K562 (cell line): Measurements from ENCODE around the gene INPP5E. TPM values are rescaled to one million over a fixed set of nuclear protein-coding genes. Genes with fewer than 3 reads are reported as not detected.

Experiments
- BMI1 ChIP-seq: fragments of 150-350 bp; IDR thresholded peaks from 2 replicates; pipeline ENCODE4 v1.6.1; 2014; ENCODE audit warnings: low read length
- CHD4 ChIP-seq: fragments of 200-600 bp; sonication (generic); IDR thresholded peaks from 3 replicates; pipeline ENCODE4 v1.6.1; 2012; ENCODE audit warnings: low read depth, mild to moderate bottlenecking, mixed read lengths, low read length, inconsistent platforms; ENCODE audit not compliant: insufficient read depth, insufficient replicate concordance, poor library complexity, severe bottlenecking
- HOXB6 ChIP-seq: fragments of 250-450 bp; sonication (Bioruptor Pico); IDR thresholded peaks from 2 replicates; pipeline ENCODE4 v1.5.1; 2022; ENCODE audit warnings: mild to moderate bottlenecking, borderline replicate concordance
- PCBP1 ChIP-seq: fragments of 200-400 bp; formaldehyde crosslinking; IDR thresholded peaks from 2 replicates; pipeline ENCODE4 v1.6.1; 2018; ENCODE audit warnings: mild to moderate bottlenecking, low read depth, low read length; ENCODE audit not compliant: poor library complexity, severe bottlenecking
- RNF2 ChIP-seq: sonication (generic); IDR thresholded peaks from 2 replicates; pipeline ENCODE4 v1.6.1; 2016
- TBP ChIP-seq: optimal IDR thresholded peaks from 2 replicates; pipeline ENCODE3; 2011; ENCODE audit warnings: low read depth, low read length, improper control_type of control experiment
- ZNF23 ChIP-seq: fragments of 250-450 bp; sonication (Bioruptor Pico); IDR thresholded peaks from 2 replicates; pipeline ENCODE4 v1.4.0; 2020; ENCODE audit warnings: mild to moderate bottlenecking
- ZNF347 ChIP-seq: fragments of 450-650 bp; formaldehyde crosslinking; IDR thresholded peaks from 2 replicates; pipeline ENCODE4 v1.4.0; 2020; ENCODE audit warnings: low read depth, mild to moderate bottlenecking, moderate library complexity
- ZNF780A ChIP-seq: fragments of 250-450 bp; sonication (Bioruptor Pico); IDR thresholded peaks from 2 replicates; pipeline ENCODE4 v1.5.0; 2021; ENCODE audit warnings: mild to moderate bottlenecking
- polyA plus RNA-seq, 8 experiments: library from polyadenylated mRNA; depleted of rRNA in 4 of 8; stranded (reverse) in 5 of 8; unstranded in 3 of 8; fragments of >200 nt; fragmentation: Nextera tagmentation in 2 of 8; fragmentation: Illumina TruSeq in 1 of 8; extraction: Ambion mirVana in 2 of 8; extraction: Trizol in 1 of 8; gene quantifications; 2 replicates each; pipeline versions ENCODE4 v1.2.1 to v1.2.3, GENCODE V29; 2011 to 2014; ENCODE audit warnings: inconsistent platforms in 1 of 8, missing spikeins in 1 of 8
- total RNA-seq, 7 experiments: library from RNA; depleted of rRNA in 6 of 7; stranded (reverse); fragments of >200 nt in 6 of 7; fragmentation: Illumina TruSeq in 2 of 7; extraction: Trizol in 2 of 7; gene quantifications; 2 replicates each; pipeline versions ENCODE4 v1.2.1 to v1.2.3, GENCODE V29; 2011 to 2021; ENCODE audit warnings: low replicate concordance in 1 of 7
- TF ChIP-seq, protein P1 (sequence below): fragments of 450-650 bp; IDR thresholded peaks from 2 replicates; pipeline ENCODE4 v1.6.1; 2016; ENCODE audit warnings: mild to moderate bottlenecking, moderate library complexity
- TF ChIP-seq, protein P2 (sequence below): sonication (generic); formaldehyde crosslinking; IDR thresholded peaks from 2 replicates; pipeline ENCODE4 v1.8.0; 2022; ENCODE audit warnings: missing genetic modification reagents, mild to moderate bottlenecking, borderline replicate concordance

Gene INPP5E
- total and polyA plus RNA-seq, 9 of the 15 experiments (the other 6 are each of a cell fraction or from before 2014, with no cell fraction given): 0.38 to 17.4 (median 4.9) TPM

DNA sequence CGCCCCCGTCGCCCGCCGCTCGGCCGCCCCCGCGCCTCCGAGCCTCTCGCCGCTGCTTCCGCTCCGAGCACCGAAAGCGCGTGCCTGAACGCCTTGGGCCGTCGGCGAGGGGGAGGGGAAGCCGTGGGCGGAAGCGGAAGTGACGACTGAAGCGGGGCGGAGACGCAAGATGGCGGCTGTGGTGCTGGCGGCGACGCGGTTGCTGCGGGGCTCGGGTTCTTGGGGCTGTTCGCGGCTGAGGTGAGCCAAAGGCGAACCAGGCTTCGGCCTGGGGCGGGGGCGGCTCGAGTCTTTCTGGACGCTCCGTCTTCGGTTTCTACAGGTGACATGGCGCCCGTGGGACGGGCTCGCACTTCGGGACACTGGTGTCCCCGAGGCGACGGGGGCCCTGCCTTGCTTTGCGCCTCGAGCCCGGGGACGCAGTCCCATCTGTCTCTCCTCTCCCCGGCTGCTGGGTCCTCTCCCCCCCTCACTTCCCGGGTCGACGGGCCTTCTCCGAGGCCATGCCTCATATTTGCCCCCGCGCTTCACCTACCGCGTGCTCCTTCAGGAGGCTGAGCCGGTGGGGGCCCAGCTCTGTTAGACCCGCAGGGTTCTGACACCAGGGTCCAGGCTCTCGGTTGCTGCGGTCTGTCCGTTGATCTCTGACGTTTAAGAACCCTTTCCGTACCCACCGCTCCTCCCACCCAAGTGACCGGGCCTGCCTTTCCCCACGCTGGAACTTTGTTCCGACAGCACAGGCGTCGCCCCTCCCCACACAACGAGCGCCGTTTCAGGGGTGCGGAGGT is 29.0 kb downstream of the INPP5E start, which contains the start of the genes ENTR1 and PMPCA (continued):
- TF ChIP-seq, protein P1, sequence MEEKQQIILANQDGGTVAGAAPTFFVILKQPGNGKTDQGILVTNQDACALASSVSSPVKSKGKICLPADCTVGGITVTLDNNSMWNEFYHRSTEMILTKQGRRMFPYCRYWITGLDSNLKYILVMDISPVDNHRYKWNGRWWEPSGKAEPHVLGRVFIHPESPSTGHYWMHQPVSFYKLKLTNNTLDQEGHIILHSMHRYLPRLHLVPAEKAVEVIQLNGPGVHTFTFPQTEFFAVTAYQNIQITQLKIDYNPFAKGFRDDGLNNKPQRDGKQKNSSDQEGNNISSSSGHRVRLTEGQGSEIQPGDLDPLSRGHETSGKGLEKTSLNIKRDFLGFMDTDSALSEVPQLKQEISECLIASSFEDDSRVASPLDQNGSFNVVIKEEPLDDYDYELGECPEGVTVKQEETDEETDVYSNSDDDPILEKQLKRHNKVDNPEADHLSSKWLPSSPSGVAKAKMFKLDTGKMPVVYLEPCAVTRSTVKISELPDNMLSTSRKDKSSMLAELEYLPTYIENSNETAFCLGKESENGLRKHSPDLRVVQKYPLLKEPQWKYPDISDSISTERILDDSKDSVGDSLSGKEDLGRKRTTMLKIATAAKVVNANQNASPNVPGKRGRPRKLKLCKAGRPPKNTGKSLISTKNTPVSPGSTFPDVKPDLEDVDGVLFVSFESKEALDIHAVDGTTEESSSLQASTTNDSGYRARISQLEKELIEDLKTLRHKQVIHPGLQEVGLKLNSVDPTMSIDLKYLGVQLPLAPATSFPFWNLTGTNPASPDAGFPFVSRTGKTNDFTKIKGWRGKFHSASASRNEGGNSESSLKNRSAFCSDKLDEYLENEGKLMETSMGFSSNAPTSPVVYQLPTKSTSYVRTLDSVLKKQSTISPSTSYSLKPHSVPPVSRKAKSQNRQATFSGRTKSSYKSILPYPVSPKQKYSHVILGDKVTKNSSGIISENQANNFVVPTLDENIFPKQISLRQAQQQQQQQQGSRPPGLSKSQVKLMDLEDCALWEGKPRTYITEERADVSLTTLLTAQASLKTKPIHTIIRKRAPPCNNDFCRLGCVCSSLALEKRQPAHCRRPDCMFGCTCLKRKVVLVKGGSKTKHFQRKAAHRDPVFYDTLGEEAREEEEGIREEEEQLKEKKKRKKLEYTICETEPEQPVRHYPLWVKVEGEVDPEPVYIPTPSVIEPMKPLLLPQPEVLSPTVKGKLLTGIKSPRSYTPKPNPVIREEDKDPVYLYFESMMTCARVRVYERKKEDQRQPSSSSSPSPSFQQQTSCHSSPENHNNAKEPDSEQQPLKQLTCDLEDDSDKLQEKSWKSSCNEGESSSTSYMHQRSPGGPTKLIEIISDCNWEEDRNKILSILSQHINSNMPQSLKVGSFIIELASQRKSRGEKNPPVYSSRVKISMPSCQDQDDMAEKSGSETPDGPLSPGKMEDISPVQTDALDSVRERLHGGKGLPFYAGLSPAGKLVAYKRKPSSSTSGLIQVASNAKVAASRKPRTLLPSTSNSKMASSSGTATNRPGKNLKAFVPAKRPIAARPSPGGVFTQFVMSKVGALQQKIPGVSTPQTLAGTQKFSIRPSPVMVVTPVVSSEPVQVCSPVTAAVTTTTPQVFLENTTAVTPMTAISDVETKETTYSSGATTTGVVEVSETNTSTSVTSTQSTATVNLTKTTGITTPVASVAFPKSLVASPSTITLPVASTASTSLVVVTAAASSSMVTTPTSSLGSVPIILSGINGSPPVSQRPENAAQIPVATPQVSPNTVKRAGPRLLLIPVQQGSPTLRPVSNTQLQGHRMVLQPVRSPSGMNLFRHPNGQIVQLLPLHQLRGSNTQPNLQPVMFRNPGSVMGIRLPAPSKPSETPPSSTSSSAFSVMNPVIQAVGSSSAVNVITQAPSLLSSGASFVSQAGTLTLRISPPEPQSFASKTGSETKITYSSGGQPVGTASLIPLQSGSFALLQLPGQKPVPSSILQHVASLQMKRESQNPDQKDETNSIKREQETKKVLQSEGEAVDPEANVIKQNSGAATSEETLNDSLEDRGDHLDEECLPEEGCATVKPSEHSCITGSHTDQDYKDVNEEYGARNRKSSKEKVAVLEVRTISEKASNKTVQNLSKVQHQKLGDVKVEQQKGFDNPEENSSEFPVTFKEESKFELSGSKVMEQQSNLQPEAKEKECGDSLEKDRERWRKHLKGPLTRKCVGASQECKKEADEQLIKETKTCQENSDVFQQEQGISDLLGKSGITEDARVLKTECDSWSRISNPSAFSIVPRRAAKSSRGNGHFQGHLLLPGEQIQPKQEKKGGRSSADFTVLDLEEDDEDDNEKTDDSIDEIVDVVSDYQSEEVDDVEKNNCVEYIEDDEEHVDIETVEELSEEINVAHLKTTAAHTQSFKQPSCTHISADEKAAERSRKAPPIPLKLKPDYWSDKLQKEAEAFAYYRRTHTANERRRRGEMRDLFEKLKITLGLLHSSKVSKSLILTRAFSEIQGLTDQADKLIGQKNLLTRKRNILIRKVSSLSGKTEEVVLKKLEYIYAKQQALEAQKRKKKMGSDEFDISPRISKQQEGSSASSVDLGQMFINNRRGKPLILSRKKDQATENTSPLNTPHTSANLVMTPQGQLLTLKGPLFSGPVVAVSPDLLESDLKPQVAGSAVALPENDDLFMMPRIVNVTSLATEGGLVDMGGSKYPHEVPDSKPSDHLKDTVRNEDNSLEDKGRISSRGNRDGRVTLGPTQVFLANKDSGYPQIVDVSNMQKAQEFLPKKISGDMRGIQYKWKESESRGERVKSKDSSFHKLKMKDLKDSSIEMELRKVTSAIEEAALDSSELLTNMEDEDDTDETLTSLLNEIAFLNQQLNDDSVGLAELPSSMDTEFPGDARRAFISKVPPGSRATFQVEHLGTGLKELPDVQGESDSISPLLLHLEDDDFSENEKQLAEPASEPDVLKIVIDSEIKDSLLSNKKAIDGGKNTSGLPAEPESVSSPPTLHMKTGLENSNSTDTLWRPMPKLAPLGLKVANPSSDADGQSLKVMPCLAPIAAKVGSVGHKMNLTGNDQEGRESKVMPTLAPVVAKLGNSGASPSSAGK: no peak
- TF ChIP-seq RNF2: peak; percentile 54; the same call in 1 of the 2 replicates
- no peak for TF ChIP-seq HOXB6 (CRISPR knock-in tag)
- no peak for TF ChIP-seq ZNF347
- TF ChIP-seq CHD4: no peak
- no peak for TF ChIP-seq ZNF23
- no peak for TF ChIP-seq ZNF780A (CRISPR knock-in tag)
- TF ChIP-seq BMI1: no peak
- peak; percentile 90 for TF ChIP-seq TBP
- TF ChIP-seq, protein P2, sequence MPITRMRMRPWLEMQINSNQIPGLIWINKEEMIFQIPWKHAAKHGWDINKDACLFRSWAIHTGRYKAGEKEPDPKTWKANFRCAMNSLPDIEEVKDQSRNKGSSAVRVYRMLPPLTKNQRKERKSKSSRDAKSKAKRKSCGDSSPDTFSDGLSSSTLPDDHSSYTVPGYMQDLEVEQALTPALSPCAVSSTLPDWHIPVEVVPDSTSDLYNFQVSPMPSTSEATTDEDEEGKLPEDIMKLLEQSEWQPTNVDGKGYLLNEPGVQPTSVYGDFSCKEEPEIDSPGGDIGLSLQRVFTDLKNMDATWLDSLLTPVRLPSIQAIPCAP: no peak
- TF ChIP-seq PCBP1: no peak
